NCI-H146 treated with DMSO at 0.1 percent for 48 hours (cell line): Measurements from ENCODE around the gene GTF2A1.

Experiments used
- DNase-seq: peaks from one replicate; lab custom pipeline; 2025; ENCODE audit not compliant: unreplicated experiment; lab: John Stamatoyannopoulos, UW

Gene GTF2A1

GRCh38 chr14:81179631-81180030 lies 41.1 kb downstream of the GTF2A1 start:
- no peak for DNase-seq

DNA sequence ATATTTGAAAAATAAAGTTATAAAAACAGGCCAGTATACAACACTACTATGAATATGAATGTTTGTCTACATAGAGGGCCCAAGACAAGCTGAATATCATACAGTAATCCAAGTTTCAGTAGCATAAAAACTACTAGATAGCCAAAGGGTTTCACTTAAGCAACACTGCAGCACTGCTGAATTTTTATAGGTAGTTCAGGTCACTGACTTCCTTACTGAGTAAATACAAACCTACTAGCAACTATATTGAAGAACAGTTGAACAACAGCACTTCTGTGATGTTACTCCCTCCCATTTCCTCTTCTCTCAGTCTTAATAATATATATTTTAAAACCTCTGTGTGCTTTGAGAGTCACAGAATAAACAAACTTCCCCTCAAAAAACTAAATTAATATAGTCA lies 42.7 kb downstream of the GTF2A1 start:
- DNase-seq: no peak

- DNase-seq: no peak
Observed at GRCh38 chr14:81177225-81177624, 43.5 kb downstream of the GTF2A1 start.

- DNase-seq: no peak
Observed at GRCh38 chr14:81176241-81176640, 44.5 kb downstream of the GTF2A1 start.

- DNase-seq: no peak
Observed at GRCh38 chr14:81172881-81173280, 47.9 kb downstream of the GTF2A1 start.

DNA sequence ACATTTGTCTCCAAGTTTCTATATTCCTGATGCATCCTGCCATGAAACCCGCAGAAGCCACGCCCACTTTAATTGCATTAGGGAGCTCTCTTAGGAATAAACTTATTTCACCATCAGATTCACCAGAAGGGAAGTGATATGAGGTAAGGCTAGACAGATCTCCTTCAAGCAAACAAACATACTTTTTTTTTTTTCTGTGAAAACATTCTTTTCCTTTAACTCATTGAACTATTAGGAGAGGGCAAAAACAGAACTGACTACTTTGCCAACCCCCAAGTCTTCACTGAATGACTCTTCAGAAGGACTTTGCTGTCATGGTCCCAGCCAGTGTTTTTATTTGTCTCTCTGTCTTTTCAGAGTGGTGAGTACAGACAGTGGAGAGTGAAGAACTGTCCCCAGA lies 48.4 kb downstream of the GTF2A1 start:
- DNase-seq: no peak

GRCh38 chr14:81170829-81171195 lies 49.9 kb downstream of the GTF2A1 start:
- no peak for DNase-seq

DNA sequence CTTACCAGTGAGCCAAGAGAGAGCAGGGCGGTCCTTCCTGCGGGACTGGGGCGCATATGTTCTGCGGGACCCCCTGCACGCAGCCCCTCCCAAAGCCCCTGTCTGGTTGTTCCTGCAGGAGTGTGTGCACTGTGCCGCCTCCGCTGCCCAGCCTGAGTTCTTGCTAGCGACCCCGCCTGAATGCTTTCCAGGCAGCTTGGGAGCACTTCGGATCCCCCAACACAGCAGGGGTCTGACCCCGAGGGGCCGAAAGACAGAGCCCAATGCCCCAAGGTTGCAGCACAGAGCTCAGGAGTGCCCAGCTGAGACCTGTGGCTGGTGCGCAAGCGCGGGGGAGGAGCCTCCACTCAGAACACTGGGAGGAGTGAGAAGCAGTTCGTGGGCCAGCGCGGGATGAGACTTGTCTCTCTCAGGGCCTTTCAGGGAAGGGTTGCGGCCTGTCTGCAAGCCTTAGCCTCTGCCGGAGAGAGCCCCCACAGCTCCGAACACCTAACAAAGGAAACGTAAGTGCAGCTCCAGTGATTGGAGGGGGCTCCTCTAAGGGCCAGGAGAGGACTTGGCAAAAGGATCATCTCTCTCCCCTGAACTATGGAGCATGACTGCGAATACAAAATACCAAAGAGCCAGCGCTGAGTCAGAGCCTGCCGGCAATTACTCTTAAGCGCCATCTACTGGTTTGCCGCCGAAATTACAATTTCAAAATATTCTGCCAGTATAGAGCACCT lies 50.5 kb downstream of the GTF2A1 start:
- peak; percentile 71 for DNase-seq

- no peak for DNase-seq
Observed at GRCh38 chr14:81169711-81170103, 51.1 kb downstream of the GTF2A1 start.

- no peak for DNase-seq
Observed at GRCh38 chr14:81169267-81169666, 51.5 kb downstream of the GTF2A1 start.

DNA sequence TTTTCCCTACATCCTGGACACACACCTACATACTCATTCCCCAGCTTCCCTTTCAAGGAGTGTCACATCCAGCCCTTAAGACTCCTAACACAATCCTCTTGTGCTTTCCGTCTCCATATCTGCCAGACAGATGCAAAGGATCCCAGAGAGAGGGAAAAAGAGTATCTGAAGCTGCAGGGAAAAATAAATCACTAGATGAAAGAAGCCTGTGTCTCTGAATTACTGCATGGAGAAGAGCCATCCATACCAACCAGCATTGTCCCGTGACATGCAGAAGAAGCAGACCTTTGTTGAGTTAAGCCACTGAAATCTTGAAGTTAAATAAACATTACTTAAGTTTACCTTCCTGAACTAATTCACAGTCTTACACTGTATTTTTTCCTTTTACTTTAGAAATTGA lies 54.6 kb downstream of the GTF2A1 start:
- no peak for DNase-seq

GRCh38 chr14:81165188-81165587 lies 55.6 kb downstream of the GTF2A1 start:
- no peak for DNase-seq

- peak; percentile 21 for DNase-seq
Observed at GRCh38 chr14:81164167-81164774, 56.5 kb downstream of the GTF2A1 start.

DNA sequence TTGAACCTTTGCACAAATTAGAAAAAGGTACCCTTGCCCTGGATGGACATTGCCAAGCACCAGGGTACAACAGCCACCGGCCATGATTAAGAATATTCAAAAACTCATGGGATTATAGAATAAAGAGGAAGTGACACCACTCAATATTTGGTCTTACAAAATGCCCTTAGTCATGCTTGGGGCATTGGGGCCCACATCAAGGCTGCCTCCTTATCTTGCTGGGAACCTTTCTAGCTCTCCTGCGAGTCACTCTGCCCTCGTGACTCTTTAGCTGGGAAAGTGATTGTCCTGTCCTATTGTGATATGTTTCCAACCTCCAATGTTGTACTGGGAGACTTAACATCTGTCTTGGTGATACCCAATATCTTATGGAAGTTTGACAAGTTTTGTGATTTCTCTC lies 57.8 kb downstream of the GTF2A1 start:
- DNase-seq: no peak

GRCh38 chr14:81161749-81162148 lies 59.0 kb downstream of the GTF2A1 start:
- no peak for DNase-seq

DNA sequence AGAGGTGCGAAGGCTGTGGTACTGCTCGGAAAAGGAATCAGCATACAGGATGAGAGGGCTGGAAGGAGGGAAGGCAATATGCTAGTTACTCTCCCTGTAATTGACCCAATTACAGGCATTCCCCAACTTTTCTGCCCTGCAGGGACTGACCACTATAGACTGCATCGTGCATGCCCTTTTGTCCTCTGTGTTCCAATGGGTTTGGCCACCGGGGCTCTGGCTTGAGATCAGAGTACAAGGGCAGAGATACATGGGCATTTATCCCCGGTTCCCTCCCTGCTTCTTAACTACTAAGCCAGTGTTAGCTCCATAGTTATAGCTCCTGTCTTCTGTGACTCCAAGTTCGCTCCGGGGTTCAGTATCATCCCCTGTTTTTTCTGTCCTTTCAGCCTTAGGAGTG lies 59.7 kb downstream of the GTF2A1 start:
- DNase-seq: no peak

GRCh38 chr14:81157431-81157830 lies 63.3 kb downstream of the GTF2A1 start:
- no peak for DNase-seq

GRCh38 chr14:81153187-81153586 lies 67.6 kb downstream of the GTF2A1 start:
- DNase-seq: no peak

DNA sequence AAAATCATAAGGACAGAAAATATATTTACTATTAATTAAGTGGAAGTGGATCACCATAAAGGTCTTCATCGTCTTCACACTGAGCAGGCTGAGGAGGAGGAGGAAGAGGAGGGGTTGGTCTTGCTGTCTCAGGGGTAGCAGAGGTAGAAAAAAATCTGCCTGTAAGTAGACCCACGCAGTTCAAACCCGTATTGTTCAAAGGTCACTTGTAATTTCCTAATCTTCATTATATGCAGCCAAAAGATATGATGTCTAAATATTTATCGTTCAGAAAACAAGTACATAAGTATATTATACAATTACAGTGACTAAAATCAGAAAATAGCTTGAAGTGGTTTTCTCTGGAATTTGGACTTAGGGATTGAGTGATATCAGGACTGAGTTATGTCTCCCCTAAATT lies 72.1 kb downstream of the GTF2A1 start:
- DNase-seq: no peak

DNA sequence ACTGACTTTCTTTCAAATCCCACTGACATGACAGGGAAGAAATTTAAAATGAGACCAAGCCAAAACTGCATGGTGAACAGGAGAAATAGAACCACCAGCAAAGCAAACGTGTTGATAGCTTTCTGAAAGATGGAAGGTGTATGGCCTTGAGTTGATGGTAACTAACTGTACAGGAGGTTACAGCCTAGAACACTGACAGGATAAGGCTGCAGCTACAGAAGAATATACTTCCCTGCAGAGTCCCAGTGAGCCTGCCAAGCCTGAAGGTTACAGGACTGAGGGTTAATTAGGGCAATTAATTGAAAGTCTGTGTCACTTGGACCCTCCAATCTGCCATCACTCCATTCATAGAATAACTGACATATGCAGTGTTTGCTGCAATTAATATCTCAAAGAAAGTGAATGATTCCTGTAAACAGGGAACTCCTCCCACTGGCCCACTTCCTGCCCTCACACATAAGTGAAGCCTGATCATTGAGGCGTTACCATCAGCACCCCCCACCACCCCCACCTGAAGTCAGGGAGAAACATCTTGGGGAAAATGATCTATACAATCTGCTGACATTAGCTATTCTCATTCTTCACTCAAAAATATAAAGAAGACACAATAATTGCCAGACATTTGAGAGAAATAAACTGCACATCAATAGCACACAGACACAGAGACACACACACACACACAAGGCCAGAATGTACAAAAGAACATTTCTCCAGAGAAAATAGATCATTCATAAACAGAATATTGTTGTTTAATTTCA lies 73.4 kb downstream of the GTF2A1 start:
- DNase-seq: no peak

DNA sequence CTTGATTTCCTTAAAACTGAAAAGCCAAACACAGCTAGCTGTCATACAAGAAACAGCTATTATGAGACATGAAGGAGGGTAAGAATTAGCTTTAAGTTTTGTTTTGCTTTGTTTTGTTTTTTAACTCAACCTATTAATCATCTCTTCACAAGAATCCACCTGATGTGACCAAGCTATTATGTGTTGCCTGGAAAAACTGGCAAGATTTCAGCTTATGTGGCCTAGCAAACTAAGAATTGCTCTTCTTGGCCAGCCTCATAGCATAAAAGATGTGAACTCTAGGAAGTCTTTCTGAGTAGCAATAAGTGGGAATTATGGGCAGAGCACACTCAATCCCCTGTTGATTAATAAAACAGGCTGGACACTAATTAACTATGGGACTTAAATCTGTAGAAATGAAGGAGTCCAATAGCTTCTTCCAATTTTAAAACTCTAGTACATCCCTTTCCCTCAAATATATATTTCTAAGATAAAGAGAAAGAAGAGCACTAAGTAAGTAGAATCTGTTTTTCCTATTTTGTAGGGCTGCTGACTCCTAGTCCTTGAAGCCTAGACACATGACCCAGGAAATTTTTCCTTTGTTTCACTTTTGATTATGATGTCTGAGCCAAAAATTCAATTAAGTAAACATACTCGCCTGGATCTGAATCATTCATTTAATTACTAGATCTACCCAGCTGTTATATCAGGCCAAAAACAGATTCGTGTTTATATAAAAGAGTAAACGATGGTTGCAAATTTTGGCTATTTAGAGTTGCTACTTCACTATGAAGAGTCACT lies 75.7 kb downstream of the GTF2A1 start:
- DNase-seq: no peak

DNA sequence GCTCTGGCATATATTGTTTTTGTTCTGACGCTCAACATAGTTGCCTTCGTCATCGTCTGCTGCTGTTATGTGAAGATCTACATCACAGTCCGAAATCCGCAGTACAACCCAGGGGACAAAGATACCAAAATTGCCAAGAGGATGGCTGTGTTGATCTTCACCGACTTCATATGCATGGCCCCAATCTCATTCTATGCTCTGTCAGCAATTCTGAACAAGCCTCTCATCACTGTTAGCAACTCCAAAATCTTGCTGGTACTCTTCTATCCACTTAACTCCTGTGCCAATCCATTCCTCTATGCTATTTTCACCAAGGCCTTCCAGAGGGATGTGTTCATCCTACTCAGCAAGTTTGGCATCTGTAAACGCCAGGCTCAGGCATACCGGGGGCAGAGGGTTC lies 77.0 kb downstream of the GTF2A1 start:
- no peak for DNase-seq
